Left lung (tissue), 14 donors: ENCODE results near the gene UAP1. TPM values are rescaled to one million over a fixed set of nuclear protein-coding genes. Genes with fewer than 3 reads are reported as not detected.

Experiments
- ATAC-seq: fragments of 200-7000 bp; cut with Tn5 transposase; one replicate; pipeline ENCODE4 v1.9.1; 2020; ENCODE audit warnings: moderate library complexity
- DNase-seq, 4 donors: peaks; one replicate each; pipeline ENCODE4 v3.0.0-alpha.2; 2013 to 2020
- H3K27ac ChIP-seq, 2 donors: fragments of 200-600 bp; sonication (generic) in 1 of 2; one replicate each; pipeline versions ENCODE4 v1.5.0 to v1.8.0; 2020 to 2021
- H3K27me3 ChIP-seq, 2 donors: fragments of 200-600 bp; sonication (generic) in 1 of 2; one replicate each; pipeline versions ENCODE4 v1.5.0 to v1.8.0; 2020 to 2021
- H3K36me3 ChIP-seq, 2 donors: fragments of 200-600 bp; sonication (generic) in 1 of 2; one replicate each; pipeline versions ENCODE4 v1.5.0 to v1.8.0; 2020 to 2021
- H3K4me1 ChIP-seq, 2 donors: fragments of 200-600 bp; one replicate each; pipeline ENCODE4 v1.8.0; 2021
- H3K4me3 ChIP-seq, 2 donors: fragments of 200-600 bp; sonication (generic) in 1 of 2; one replicate each; pipeline versions ENCODE4 v1.5.0 to v1.8.0; 2020 to 2021; ENCODE audit warnings: mild to moderate bottlenecking in 1 of 2
- H3K9me3 ChIP-seq, 2 donors: fragments of 200-600 bp; sonication (generic) in 1 of 2; one replicate each; pipeline versions ENCODE4 v1.5.0 to v1.8.0; 2020 to 2021
- CTCF ChIP-seq, 2 donors: fragments of 200-600 bp; sonication (generic) in 1 of 2; IDR thresholded peaks; one replicate each; pipeline versions ENCODE4 v1.5.0 to v1.8.0; 2021; ENCODE audit warnings: antibody characterized with exemption in 2 of 2
- intact Hi-C, 2 donors: fragments of 100-400 bp; cut with DNase I; formaldehyde crosslinking; loops; one replicate each; pipeline versions ENCODE4 v1.11.2 to v1.14.2; 2022
- long read RNA-seq, 12 donors: library from polyadenylated mRNA in 2 of 12; unstranded in 2 of 12; transcript quantifications; one replicate each; pipeline ENCODE4 v2.0.0 and lab custom pipeline, GENCODE V29; 2019 to 2026
- polyA plus RNA-seq, 6 donors: library from polyadenylated mRNA; unstranded; fragments of 120-200 nt; gene quantifications; one replicate each; pipeline ENCODE4 v1.2.1, GENCODE V29; 2013; ENCODE audit not compliant: insufficient read length in 6 of 6
- total RNA-seq, 2 donors: library from RNA; stranded (reverse); fragmentation: NEBNext Ultra II Directional; extraction: Animal tissue kit (Norgen Biotek cat#: 25700); gene quantifications; one replicate each; pipeline ENCODE4 v1.2.1, GENCODE V29; 2021
- donor health status: DM: no; HTN: yes; CAD: no.
- donor health status: DM: no; HTN: no; CAD: no.

Gene UAP1
- total RNA-seq = 10 to 100 TPM; 34.8 to 41.6 TPM
- 10 to 100 TPM; 32.1 to 41.2 (median 39.2) TPM for polyA plus RNA-seq
- long read RNA-seq, donor 1, partial matches to known transcripts = 5 of 10 reads
- long read RNA-seq, donor 1, other reads (novel, unspliced or antisense) = 0 of 10 reads
- long read RNA-seq, donor 2, partial matches to known transcripts = 5 of 11 reads
- long read RNA-seq, donor 2, other reads (novel, unspliced or antisense) = 0 of 11 reads
- long read RNA-seq, donor 3, transcript UAP1-201 (11 exons, 2,377 nt) = major isoform, 7 of 12 reads
- long read RNA-seq, donor 3, partial matches to known transcripts = 0 of 12 reads
- long read RNA-seq, donor 3, other reads (novel, unspliced or antisense) = 0 of 12 reads
- long read RNA-seq, donor 4, transcript UAP1-201 (11 exons, 2,377 nt) = major isoform, 5 of 15 reads
- long read RNA-seq, donor 4, partial matches to known transcripts = 2 of 15 reads
- long read RNA-seq, donor 4, other reads (novel, unspliced or antisense) = 5 of 15 reads
- long read RNA-seq, donor 5, partial matches to known transcripts = 0 of 4 reads
- long read RNA-seq, donor 5, other reads (novel, unspliced or antisense) = 0 of 4 reads
- long read RNA-seq, donor 6, transcript UAP1-201 (11 exons, 2,377 nt) = major isoform, 6 of 7 reads
- long read RNA-seq, donor 6, partial matches to known transcripts = 0 of 7 reads
- long read RNA-seq, donor 6, other reads (novel, unspliced or antisense) = 0 of 7 reads
- long read RNA-seq, donor 7, partial matches to known transcripts = 0 of 6 reads
- long read RNA-seq, donor 7, other reads (novel, unspliced or antisense) = 0 of 6 reads
- long read RNA-seq, donor 8, partial matches to known transcripts = 0 of 3 reads
- long read RNA-seq, donor 8, other reads (novel, unspliced or antisense) = 0 of 3 reads
- long read RNA-seq, donor 9 = 0 reads
- long read RNA-seq, donor 10, partial matches to known transcripts = 0 of 3 reads
- long read RNA-seq, donor 10, other reads (novel, unspliced or antisense) = 0 of 3 reads
- long read RNA-seq, donor 11, transcript UAP1-204 (10 exons, 2,294 nt) = major isoform, 9 of 10 reads
- long read RNA-seq, donor 11, partial matches to known transcripts = 0 of 10 reads
- long read RNA-seq, donor 11, other reads (novel, unspliced or antisense) = 0 of 10 reads
- long read RNA-seq, donor 12, transcript UAP1-201 (11 exons, 2,377 nt) = major isoform, 5 of 9 reads
- long read RNA-seq, donor 12, partial matches to known transcripts = 0 of 9 reads
- long read RNA-seq, donor 12, other reads (novel, unspliced or antisense) = 0 of 9 reads

GRCh38 chr1:162561616-162562469, at the start of gene UAP1:
TSS of gene UAP1 (plus strand) at chr1:162561722. CDS start at chr1:162566069, 4,347 bp downstream.
- H3K4me1 ChIP-seq = peaks cover 3 to 42% of the 10 kb centered on the region in 2 donors
- no peak for TF ChIP-seq CTCF (IDR thresholded peaks at IDR 0.05)

DNA sequence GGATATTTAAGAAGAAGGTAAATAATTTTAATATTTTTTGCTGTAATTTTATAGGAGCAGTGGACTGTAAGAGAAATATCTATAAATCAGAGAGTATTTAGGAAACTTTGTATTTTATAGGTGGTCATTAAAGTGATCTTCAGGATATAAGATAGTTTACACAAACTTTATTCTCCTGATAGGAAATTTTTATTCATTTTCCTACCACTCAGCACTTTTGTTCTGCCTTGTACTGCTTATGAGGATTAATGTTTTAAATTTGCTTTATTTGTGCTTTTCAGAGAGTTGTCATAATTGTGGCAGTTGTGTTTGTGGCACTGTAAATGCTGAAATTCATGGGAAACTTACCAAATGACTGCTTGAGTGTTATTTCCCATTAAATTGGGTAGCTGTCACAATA, 34.2 kb upstream of the UAP1 start:
- DNase-seq (no peak), ATAC-seq (no peak)
- Histone ChIP-seq H3K27ac (no peak overlapping the region), H3K27me3 (no peaks in the 10 kb centered on the region), H3K36me3 (peaks cover 0 to 48% of the 10 kb centered on the region in 2 donors), H3K4me1 (no peaks in the 10 kb centered on the region), H3K9me3 (no peaks in the 10 kb centered on the region), H3K4me3 (no peak overlapping the region)
- intact Hi-C loops = no loop called here
- no peak for TF ChIP-seq CTCF (IDR thresholded peaks at IDR 0.05)

More at GRCh38 chr1:162561616-162562469, at the start of gene UAP1:
- intact Hi-C loops = no loop called here
- H3K27me3 ChIP-seq = no peaks in the 10 kb centered on the region
- H3K4me3 ChIP-seq = peak within 1 kb of the TSS; percentile 82 to 86
- DNase-seq = no peak
- peak; percentile 49 for ATAC-seq
- H3K36me3 ChIP-seq = peaks cover 0 to 10% of the 10 kb centered on the region in 2 donors
- no peaks in the 10 kb centered on the region for H3K9me3 ChIP-seq
- H3K27ac ChIP-seq = peak within 1 kb of the TSS; percentile 91 to 96

DNA sequence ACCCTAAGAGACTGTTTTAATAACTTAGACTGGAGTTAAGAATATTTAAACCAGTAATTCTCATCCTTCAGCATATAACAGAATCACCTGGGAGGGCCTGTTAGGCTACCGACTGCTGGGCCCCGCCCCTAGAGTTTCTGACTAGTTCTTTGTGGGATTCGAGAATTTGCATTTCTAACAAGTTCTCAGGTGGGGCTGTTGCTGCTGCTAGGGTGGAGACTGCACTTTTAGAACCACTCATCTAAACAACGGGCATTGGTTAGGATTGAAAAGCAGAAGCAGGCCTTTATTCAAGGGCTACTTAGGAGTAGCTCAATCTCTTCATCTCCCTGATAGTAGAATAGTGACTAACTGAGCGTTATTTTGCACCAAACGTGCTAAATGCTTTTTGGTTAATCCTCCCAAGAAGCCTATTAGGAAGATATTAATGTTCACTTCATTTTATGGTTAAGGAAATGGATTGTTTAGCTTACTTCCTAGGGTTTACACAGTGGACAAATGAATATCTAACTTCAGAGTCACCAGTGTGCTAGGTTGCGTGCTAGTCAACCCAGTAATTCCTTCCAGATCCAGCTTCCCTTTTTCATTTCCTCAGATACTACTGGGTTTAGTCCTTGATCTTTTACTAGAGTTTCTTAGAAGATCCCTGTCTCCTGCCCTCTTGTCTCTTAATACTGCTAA, 31.1 kb upstream of the UAP1 start:
- Histone ChIP-seq H3K27ac (peak overlapping the region in 1 of 2 donors; percentile 3), H3K36me3 (peaks cover 0 to 17% of the 10 kb centered on the region in 2 donors), H3K4me1 (no peaks in the 10 kb centered on the region), H3K27me3 (no peaks in the 10 kb centered on the region), H3K9me3 (no peaks in the 10 kb centered on the region), H3K4me3 (no peak overlapping the region)
- TF ChIP-seq CTCF (IDR thresholded peaks at IDR 0.05) = no peak
- ATAC-seq (peak; percentile 53), DNase-seq (no peak)
- intact Hi-C loops = no loop called here

DNA sequence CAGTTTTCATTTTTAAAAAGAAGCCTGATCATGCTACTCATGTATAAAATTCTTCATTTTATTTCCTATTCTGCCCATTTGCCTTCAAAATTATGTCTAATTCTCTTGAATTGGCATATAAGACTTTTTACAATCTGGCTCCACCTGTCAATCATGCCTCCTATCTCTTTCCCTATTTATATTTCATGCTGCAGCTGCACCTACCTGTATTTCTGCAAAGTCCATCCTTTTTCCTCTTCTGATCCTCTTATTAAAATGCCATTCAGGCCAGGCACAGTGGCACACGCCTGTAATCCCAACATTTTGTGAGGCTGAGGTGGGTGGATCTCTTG, 30.6 kb upstream of the UAP1 start:
- ATAC-seq = no peak
- intact Hi-C loops = no loop called here
- H3K4me1 ChIP-seq = no peaks in the 10 kb centered on the region
- TF ChIP-seq CTCF (IDR thresholded peaks at IDR 0.05) = no peak
- H3K4me3 ChIP-seq = no peak overlapping the region
- H3K36me3 ChIP-seq = peaks cover 0 to 13% of the 10 kb centered on the region in 2 donors
- DNase-seq = no peak
- H3K9me3 ChIP-seq = no peaks in the 10 kb centered on the region
- peak overlapping the region in 1 of 2 donors; percentile 3 for H3K27ac ChIP-seq
- H3K27me3 ChIP-seq = no peaks in the 10 kb centered on the region
